Endothelial cell of umbilical vein (primary cell): Measurements from ENCODE around the gene COLGALT1. TPM values are rescaled to one million over a fixed set of nuclear protein-coding genes. Genes with fewer than 3 reads are reported as not detected.

ENCODE experiments used
- BruUV-seq: library from RNA; stranded (reverse); fragments of 400-500 nt; replicated peaks from 2 replicates; lab custom pipeline; 2021; lab: Mats Ljungman, UMichigan
- CTCF ChIA-PET: fragments of 300-600, 350-600 bp; sonication (Branson Sonifier 250); formaldehyde crosslinking; loops from one replicate; lab custom pipeline; 2021; ENCODE audit warnings: antibody characterized with exemption, inconsistent platforms; lab: Charles Lee
- POLR2A ChIA-PET: fragments of 300-600, 350-600 bp; sonication (Branson Sonifier 250); formaldehyde crosslinking; loops from one replicate; lab custom pipeline; 2021; ENCODE audit warnings: antibody characterized with exemption, inconsistent platforms; lab: Charles Lee
- DNase-seq: peaks from one replicate; pipeline ENCODE4 v3.0.0-alpha.2; 2011; ENCODE audit warnings: low read depth, low spot score
- FAIRE-seq: peaks from 2 replicates; lab custom pipeline; 2011; peaks lifted over from hg19 to GRCh38; lab: Jason Lieb, UNC
- H2AFZ ChIP-seq: 2 replicates; pipeline ENCODE4 v1.6.0; 2012; ENCODE audit warnings: low read depth, low read length, control low read depth, inconsistent platforms
- H3K27ac ChIP-seq: 2 replicates; pipeline ENCODE4 v1.5.1; 2011; ENCODE audit warnings: low read depth, mild to moderate bottlenecking, control low read depth, low read length, moderate library complexity; ENCODE audit not compliant: insufficient read depth
- H3K27me3 ChIP-seq, 2 experiments: 2 replicates each; pipeline versions ENCODE4 v1.6.0 to v1.6.1; 2011; ENCODE audit warnings: low read length in 2 of 2, mixed read lengths in 1 of 2; ENCODE audit not compliant: control insufficient read depth in 2 of 2, insufficient read depth in 2 of 2
- H3K36me3 ChIP-seq, 2 experiments: 2 replicates in 1 of 2; 3 replicates in 1 of 2; pipeline ENCODE4 v1.5.1; 2011; ENCODE audit warnings: low read length in 2 of 2, mild to moderate bottlenecking in 1 of 2, moderate library complexity in 1 of 2; ENCODE audit not compliant: control insufficient read depth in 2 of 2, insufficient read depth in 2 of 2; ENCODE audit errors: extremely low read depth in 1 of 2
- H3K4me1 ChIP-seq: 3 replicates; pipeline ENCODE4 v1.5.1; 2011; ENCODE audit warnings: mild to moderate bottlenecking, low read length; ENCODE audit not compliant: control insufficient read depth, insufficient read depth; ENCODE audit errors: extremely low read depth
- H3K4me2 ChIP-seq: 2 replicates; pipeline ENCODE4 v1.6.1; 2011; ENCODE audit warnings: low read length, control low read depth, mixed read lengths; ENCODE audit not compliant: insufficient read depth
- H3K4me3 ChIP-seq, 3 experiments: fragments of 200-600 bp in 1 of 3; sonication (generic), shearing (Covaris generic) in 1 of 3; replicated peaks in 1 of 3; 2 replicates each; pipeline ENCODE4 v1.5.1; 2011 to 2016; ENCODE audit warnings: control low read depth in 3 of 3, low read length in 3 of 3, mild to moderate bottlenecking in 2 of 3, inconsistent platforms in 1 of 3, low read depth in 1 of 3, moderate library complexity in 1 of 3; ENCODE audit not compliant: insufficient read depth in 1 of 3
- H3K79me2 ChIP-seq: 2 replicates; pipeline ENCODE4 v1.6.0; 2012; ENCODE audit warnings: low read length, inconsistent platforms; ENCODE audit not compliant: control insufficient read depth, insufficient read depth
- H3K9ac ChIP-seq: replicated peaks from 2 replicates; pipeline ENCODE3; 2011; ENCODE audit warnings: low read length, control low read depth; ENCODE audit not compliant: insufficient read depth; ENCODE audit errors: extremely low read depth
- H3K9me1 ChIP-seq: replicated peaks from 3 replicates; pipeline ENCODE4 v1.6.0; 2011; ENCODE audit warnings: mild to moderate bottlenecking, low read length; ENCODE audit not compliant: control insufficient read depth, insufficient read depth; ENCODE audit errors: extremely low read depth
- H3K9me3 ChIP-seq: replicated peaks from 2 replicates; pipeline ENCODE4 v1.5.1; 2012; ENCODE audit warnings: low read length, inconsistent platforms; ENCODE audit not compliant: control insufficient read depth, insufficient read depth
- H4K20me1 ChIP-seq: replicated peaks from 2 replicates; pipeline ENCODE3; 2011; ENCODE audit warnings: mild to moderate bottlenecking, low read length; ENCODE audit not compliant: control insufficient read depth, insufficient read depth; ENCODE audit errors: extremely low read depth
- EZH2 ChIP-seq: IDR thresholded peaks from 2 replicates; pipeline ENCODE4 v1.6.1; 2012; ENCODE audit warnings: borderline replicate concordance, low read depth, mild to moderate bottlenecking, moderate library complexity, low read length, inconsistent platforms; ENCODE audit not compliant: severe bottlenecking
- FOS ChIP-seq: IDR thresholded peaks from 2 replicates; pipeline ENCODE4 v1.6.1; 2011; ENCODE audit warnings: mild to moderate bottlenecking, low read length, moderate library complexity, borderline replicate concordance; ENCODE audit not compliant: insufficient read depth
- GATA2 ChIP-seq: IDR thresholded peaks from 2 replicates; pipeline ENCODE4 v1.7.0; 2011; ENCODE audit warnings: low read depth, mild to moderate bottlenecking, moderate library complexity, mixed read lengths, low read length; ENCODE audit not compliant: insufficient read length, insufficient read depth
- JUN ChIP-seq: IDR thresholded peaks from 2 replicates; pipeline ENCODE4 v1.6.1; 2011; ENCODE audit warnings: borderline replicate concordance, low read depth; ENCODE audit not compliant: insufficient read length, insufficient read depth
- POLR2AphosphoS5 ChIP-seq: IDR thresholded peaks from 2 replicates; pipeline ENCODE4 v1.6.1; 2012; ENCODE audit warnings: low read depth, mild to moderate bottlenecking, control low read depth, low read length, moderate library complexity; ENCODE audit not compliant: insufficient read depth
- dilution Hi-C: fragments of 300-500 bp; cut with MboI; formaldehyde crosslinking; loops from one replicate; pipeline ENCODE4 v1.15.0; 2019; ENCODE audit warnings: low sequenced_read_pairs; ENCODE audit not compliant: extremely low pct_ligation_motif_present
- intact Hi-C: fragments of 100-400 bp; cut with micrococcal nuclease; formaldehyde crosslinking; loops from one replicate; pipeline ENCODE4 v1.10.0; 2022
- polyA plus RNA-seq, 4 experiments: library from polyadenylated mRNA; depleted of rRNA in 3 of 4; stranded (reverse) in 3 of 4; unstranded in 1 of 4; fragments of >200 nt; gene quantifications; 2 replicates each; pipeline versions ENCODE4 v1.2.1 to v1.2.3, GENCODE V29; 2011 to 2012; ENCODE audit warnings: missing spikeins in 1 of 4
- total RNA-seq: library from RNA; stranded (reverse); gene quantifications from 2 replicates; pipeline ENCODE4 v1.2.3, GENCODE V29; 2021
- TF ChIP-seq, protein P1 (sequence below): IDR thresholded peaks from 2 replicates; pipeline ENCODE4 v1.6.1; 2011; ENCODE audit not compliant: insufficient read depth, insufficient read length
- TF ChIP-seq, protein P2 (sequence below), 2 donors: IDR thresholded peaks; 1 replicate in 1 of 2; 2 replicates in 1 of 2; pipeline ENCODE4 v1.5.1; 2011; ENCODE audit warnings: low read length in 2 of 2, mild to moderate bottlenecking in 2 of 2, moderate library complexity in 2 of 2, control low read depth in 1 of 2, inconsistent platforms in 1 of 2, low read depth in 1 of 2; ENCODE audit not compliant: insufficient read depth in 1 of 2; ENCODE audit errors: extremely low read depth in 1 of 2

COLGALT1 gene
- total and polyA plus RNA-seq, 2 donors (not counting 3 experiments of a cell fraction or from before 2014, with no cell fraction given), result 263 to 355 TPM

DNA sequence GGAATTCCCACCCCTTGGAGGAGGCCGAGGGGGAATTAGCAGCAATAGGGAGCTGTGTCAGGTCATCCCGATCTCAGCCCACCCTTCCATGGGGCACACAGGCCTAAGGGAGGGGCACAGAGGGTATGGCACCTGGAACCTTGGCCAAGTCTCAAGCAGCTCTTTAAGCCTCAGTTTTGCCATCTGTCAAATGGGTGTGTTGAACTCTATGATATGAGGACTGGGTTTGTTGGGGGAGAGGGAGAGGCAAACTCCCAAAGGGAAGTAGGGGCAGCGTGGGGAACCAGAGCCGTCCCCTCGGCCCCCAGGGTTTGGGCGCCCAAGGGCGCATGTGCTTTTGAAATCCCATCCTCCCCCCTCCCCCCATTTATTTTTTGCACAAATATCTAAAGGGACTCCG, 49.7 kb downstream of the COLGALT1 start:
- no peak for DNase-seq
- dilution Hi-C loops (no loop called here), intact Hi-C loops (no loop called here)
- H4K20me1 ChIP-seq, result no peaks in the 10 kb centered on the region
- BruUV-seq, result no TSS peak
- H3K9me1 ChIP-seq, result no peaks in the 10 kb centered on the region
- H2AFZ ChIP-seq, result no peak overlapping the region
- ChIA-PET CTCF (interaction anchor here (0.7 to 1.5 kb wide), 6 partner anchors 12 to 553 kb away, joined by 3 to 5 read pairs (median 3); no protein-coding TSS in a partner anchor), POLR2A (no interaction called here)
- H3K9ac ChIP-seq, result no peak overlapping the region
- no peaks in the 10 kb centered on the region for H3K4me1 ChIP-seq
- H3K4me3 ChIP-seq, result no peak overlapping the region
- H3K27ac ChIP-seq, result no peak overlapping the region
- no peaks in the 10 kb centered on the region for H3K36me3 ChIP-seq
- no peak for FAIRE-seq
- H3K9me3 ChIP-seq, result no peaks in the 10 kb centered on the region
- TF ChIP-seq, protein P1, sequence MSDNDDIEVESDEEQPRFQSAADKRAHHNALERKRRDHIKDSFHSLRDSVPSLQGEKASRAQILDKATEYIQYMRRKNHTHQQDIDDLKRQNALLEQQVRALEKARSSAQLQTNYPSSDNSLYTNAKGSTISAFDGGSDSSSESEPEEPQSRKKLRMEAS, result no peak
- no peak for TF ChIP-seq FOS
- TF ChIP-seq JUN, result no peak
- no peak for TF ChIP-seq GATA2
- TF ChIP-seq POLR2AphosphoS5, result no peak
- H3K4me2 ChIP-seq, result no peak overlapping the region
- no peaks in the 10 kb centered on the region for H3K79me2 ChIP-seq
- peaks cover 2 to 3% of the 10 kb centered on the region in 2 experiments for H3K27me3 ChIP-seq

DNA sequence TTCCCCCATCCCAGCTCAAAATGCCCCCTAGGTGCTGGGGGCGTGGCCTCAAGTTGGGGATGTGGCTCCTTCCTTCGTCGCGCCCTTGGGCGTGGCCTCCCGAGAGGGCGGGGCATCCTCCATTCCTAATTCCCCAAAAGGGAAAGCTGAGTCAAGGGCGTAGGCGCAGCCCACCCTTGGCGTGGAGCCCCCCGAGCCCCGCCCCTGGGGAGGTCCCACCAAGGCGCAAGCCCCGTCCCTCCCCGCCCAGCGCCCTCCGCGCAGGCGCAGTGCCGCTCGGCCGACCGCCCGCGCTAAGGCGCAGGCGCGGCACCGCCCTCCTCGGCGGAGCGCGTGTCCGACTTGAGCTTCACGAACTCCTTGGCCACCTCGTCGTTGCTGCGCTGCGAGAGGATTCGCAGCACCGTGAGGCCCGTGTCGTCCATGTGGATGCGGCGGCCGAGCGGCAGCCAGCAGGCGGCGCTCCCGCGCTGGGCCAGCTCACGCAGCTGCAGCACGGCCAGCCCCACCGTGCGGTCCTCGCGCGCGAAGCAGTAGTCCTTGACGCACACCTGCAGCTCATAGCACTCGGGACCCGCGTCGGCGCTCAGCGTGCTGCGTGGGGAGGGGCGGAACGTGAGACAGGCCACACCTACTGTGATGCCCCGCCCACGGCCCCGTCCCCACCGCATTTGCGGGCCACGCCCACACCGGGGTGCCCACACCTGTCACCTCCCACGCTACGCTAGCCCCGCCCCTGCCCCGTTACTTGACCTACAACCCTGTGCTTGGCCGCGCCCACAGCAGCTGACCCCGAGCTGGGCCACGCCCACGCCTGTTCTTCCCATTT, 50.5 kb downstream of the COLGALT1 start:
- peak overlapping the region; percentile 97 for H2AFZ ChIP-seq
- no peaks in the 10 kb centered on the region for H3K9me3 ChIP-seq
- dilution Hi-C loops (no loop called here), intact Hi-C loops (loop anchor here (2.0 kb wide), 1 partner anchor 161 kb away; no protein-coding TSS in a partner anchor)
- no peak overlapping the region for H3K9ac ChIP-seq
- TF ChIP-seq, protein P1, result peak; percentile 73
- TF ChIP-seq POLR2AphosphoS5 (peak; percentile 36), EZH2 (no peak), FOS (no peak), GATA2 (no peak)
- TF ChIP-seq, protein P2, sequence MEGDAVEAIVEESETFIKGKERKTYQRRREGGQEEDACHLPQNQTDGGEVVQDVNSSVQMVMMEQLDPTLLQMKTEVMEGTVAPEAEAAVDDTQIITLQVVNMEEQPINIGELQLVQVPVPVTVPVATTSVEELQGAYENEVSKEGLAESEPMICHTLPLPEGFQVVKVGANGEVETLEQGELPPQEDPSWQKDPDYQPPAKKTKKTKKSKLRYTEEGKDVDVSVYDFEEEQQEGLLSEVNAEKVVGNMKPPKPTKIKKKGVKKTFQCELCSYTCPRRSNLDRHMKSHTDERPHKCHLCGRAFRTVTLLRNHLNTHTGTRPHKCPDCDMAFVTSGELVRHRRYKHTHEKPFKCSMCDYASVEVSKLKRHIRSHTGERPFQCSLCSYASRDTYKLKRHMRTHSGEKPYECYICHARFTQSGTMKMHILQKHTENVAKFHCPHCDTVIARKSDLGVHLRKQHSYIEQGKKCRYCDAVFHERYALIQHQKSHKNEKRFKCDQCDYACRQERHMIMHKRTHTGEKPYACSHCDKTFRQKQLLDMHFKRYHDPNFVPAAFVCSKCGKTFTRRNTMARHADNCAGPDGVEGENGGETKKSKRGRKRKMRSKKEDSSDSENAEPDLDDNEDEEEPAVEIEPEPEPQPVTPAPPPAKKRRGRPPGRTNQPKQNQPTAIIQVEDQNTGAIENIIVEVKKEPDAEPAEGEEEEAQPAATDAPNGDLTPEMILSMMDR (IDR thresholded peaks at IDR 0.05; ENCODE audit: extremely low read depth in 1 of 2, insufficient read depth in 1 of 2, low read depth in 1 of 2, low read length in 2 of 2), result peak; percentile 70
- FAIRE-seq (peak; percentile 73), DNase-seq (peak; percentile 77)
- H3K4me1 ChIP-seq, result no peaks in the 10 kb centered on the region
- no peaks in the 10 kb centered on the region for H3K36me3 ChIP-seq
- H3K4me2 ChIP-seq, result peak overlapping the region; percentile 32
- H3K79me2 ChIP-seq, result no peaks in the 10 kb centered on the region
- ChIA-PET POLR2A (no interaction called here), CTCF (interaction anchor here (0.7 to 1.6 kb wide), 11 partner anchors 11 to 554 kb away, joined by 3 to 16 read pairs (median 4); no protein-coding TSS in a partner anchor)
- H3K27me3 ChIP-seq, result peaks cover 2 to 3% of the 10 kb centered on the region in 2 experiments
- peak overlapping the region in 1 of 3 experiments; percentile 0 for H3K4me3 ChIP-seq
- H3K27ac ChIP-seq, result no peak overlapping the region
- H4K20me1 ChIP-seq, result no peaks in the 10 kb centered on the region
- BruUV-seq, result no TSS peak
- H3K9me1 ChIP-seq, result no peaks in the 10 kb centered on the region
